Esophagus muscularis mucosa (tissue), 4 donors: ENCODE results near the gene MAN1B1. TPM values are rescaled to one million over a fixed set of nuclear protein-coding genes. Genes with fewer than 3 reads are reported as not detected.

Source experiments
- DNase-seq: peaks from one replicate; pipeline ENCODE4 v3.0.0-alpha.2; 2017; ENCODE audit errors: extremely low spot score
- H3K27ac ChIP-seq, 4 donors: fragments of 200-600 bp; sonication (generic); replicated peaks in 1 of 4; 1 replicate in 3 of 4; 2 replicates in 1 of 4; pipeline ENCODE4 v1.5.1; 2016 to 2019; ENCODE audit warnings: mild to moderate bottlenecking in 1 of 4
- H3K27me3 ChIP-seq, 4 donors: fragments of 200-600 bp; sonication (generic); one replicate each; pipeline versions ENCODE4 v1.5.1 to v1.6.0; 2016 to 2019
- H3K36me3 ChIP-seq, 4 donors: fragments of 200-600 bp; sonication (generic); one replicate each; pipeline ENCODE4 v1.5.1; 2016 to 2019
- H3K4me1 ChIP-seq, 4 donors: fragments of 200-600 bp; sonication (generic); one replicate each; pipeline ENCODE4 v1.5.1; 2016 to 2019
- H3K4me3 ChIP-seq, 4 donors: fragments of 200-600 bp; sonication (generic); 1 replicate in 2 of 4; 2 replicates in 2 of 4; pipeline ENCODE4 v1.5.1; 2016 to 2019; ENCODE audit warnings: mild to moderate bottlenecking in 4 of 4, moderate library complexity in 1 of 4
- H3K9me3 ChIP-seq, 4 donors: fragments of 200-600 bp; sonication (generic); 1 replicate in 3 of 4; 2 replicates in 1 of 4; pipeline ENCODE4 v1.5.1; 2016 to 2019
- EP300 ChIP-seq: sonication (generic); formaldehyde crosslinking; IDR thresholded peaks from one replicate; pipeline ENCODE4 v1.6.1; 2017; ENCODE audit warnings: antibody characterized with exemption
- POLR2A ChIP-seq: fragments of 450-650 bp; IDR thresholded peaks from one replicate; pipeline ENCODE4 v1.6.1; 2017; ENCODE audit warnings: antibody characterized with exemption, moderate library complexity, mild to moderate bottlenecking, low read depth
- POLR2AphosphoS5 ChIP-seq, 2 donors: sonication (generic); formaldehyde crosslinking; IDR thresholded peaks; one replicate each; pipeline ENCODE4 v1.6.1; 2017; ENCODE audit warnings: antibody characterized with exemption in 2 of 2
- WGBS: methylation state at CpG from one replicate; pipeline ENCODE4 v1.1.5; 2018; 5-methylcytosine and 5-hydroxymethylcytosine counted together
- intact Hi-C: fragments of 100-400 bp; cut with DNase I; formaldehyde crosslinking; loops from one replicate; pipeline ENCODE4 v1.15.1; 2023
- total RNA-seq, 4 donors: library from RNA; depleted of rRNA; stranded (reverse); fragments of >200 nt; gene quantifications; one replicate each; pipeline versions ENCODE4 v1.1.0 to v1.2.1, GENCODE V29; 2016
- TF ChIP-seq, protein P1 (sequence below), 3 experiments: fragments of 200-600 bp in 2 of 3; fragments of 450-650 bp in 1 of 3; sonication (generic) in 2 of 3; IDR thresholded peaks; one replicate each; pipeline ENCODE4 v1.5.1; 2017 to 2019; ENCODE audit warnings: antibody characterized with exemption in 3 of 3, mild to moderate bottlenecking in 2 of 3, moderate library complexity in 1 of 3

The MAN1B1 gene
- total RNA-seq, 4 donors from 2014 or later = 22.4 to 36.6 (median 27.0) TPM

DNA sequence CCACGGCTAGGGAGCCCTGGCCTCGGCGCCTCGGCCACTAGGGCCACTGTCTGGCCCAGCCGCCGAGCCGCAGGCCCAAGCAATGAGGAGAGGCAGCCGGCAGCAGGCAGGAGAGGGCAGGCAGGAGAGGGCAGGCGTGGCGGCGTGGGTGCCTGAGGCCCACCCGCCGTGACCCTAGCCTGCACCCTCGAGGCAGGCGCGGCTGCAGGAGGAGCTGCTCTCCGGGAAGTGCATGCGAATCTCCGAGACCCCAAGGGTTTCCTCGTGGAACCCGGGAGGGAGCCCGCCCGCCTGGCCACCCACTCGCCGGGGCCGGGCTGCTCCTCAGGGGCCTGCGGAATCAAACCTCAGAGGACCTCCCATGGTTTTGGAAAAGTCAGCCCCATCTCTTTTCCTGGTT is 61.5 kb downstream of the MAN1B1 start:
- DNase-seq = no peak
- TF ChIP-seq, protein P1, sequence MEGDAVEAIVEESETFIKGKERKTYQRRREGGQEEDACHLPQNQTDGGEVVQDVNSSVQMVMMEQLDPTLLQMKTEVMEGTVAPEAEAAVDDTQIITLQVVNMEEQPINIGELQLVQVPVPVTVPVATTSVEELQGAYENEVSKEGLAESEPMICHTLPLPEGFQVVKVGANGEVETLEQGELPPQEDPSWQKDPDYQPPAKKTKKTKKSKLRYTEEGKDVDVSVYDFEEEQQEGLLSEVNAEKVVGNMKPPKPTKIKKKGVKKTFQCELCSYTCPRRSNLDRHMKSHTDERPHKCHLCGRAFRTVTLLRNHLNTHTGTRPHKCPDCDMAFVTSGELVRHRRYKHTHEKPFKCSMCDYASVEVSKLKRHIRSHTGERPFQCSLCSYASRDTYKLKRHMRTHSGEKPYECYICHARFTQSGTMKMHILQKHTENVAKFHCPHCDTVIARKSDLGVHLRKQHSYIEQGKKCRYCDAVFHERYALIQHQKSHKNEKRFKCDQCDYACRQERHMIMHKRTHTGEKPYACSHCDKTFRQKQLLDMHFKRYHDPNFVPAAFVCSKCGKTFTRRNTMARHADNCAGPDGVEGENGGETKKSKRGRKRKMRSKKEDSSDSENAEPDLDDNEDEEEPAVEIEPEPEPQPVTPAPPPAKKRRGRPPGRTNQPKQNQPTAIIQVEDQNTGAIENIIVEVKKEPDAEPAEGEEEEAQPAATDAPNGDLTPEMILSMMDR (IDR thresholded peaks at IDR 0.05) = no peak
- TF ChIP-seq POLR2AphosphoS5 (IDR thresholded peaks at IDR 0.05) = no peak
- TF ChIP-seq EP300 = no peak
- no peak for TF ChIP-seq POLR2A
- WGBS = no CpG with 5 or more reads among the region's 27 CpGs
- Histone ChIP-seq H3K36me3 (no peaks in the 10 kb centered on the region), H3K9me3 (no peaks in the 10 kb centered on the region), H3K4me3 (no peak overlapping the region), H3K27ac (no peak overlapping the region), H3K4me1 (no peaks in the 10 kb centered on the region), H3K27me3 (peaks cover 0 to 76% (median 9%) of the 10 kb centered on the region in 4 donors)
- intact Hi-C loops = no loop called here

DNA sequence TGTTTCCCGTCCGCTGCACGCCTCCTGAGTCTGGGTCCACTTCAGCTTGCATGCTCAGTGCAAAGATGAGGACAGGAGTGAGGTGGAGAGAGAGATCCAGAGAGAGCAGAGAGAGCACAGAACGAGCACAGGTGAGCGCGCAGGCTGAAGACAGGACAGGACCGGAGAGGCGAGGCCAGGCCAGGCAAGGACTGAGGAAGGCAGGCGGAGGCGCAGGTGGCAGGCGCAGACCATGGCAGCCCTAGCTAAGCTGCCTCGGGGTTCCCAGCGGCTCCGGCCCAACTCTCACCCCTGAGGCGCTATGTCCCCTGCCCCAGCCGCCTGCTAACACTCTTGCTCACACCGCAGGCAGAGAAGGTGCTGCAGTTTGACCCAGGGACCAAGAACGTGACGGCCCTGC is 61.9 kb downstream of the MAN1B1 start:
- TF ChIP-seq POLR2A = no peak
- no peak for TF ChIP-seq POLR2AphosphoS5 (IDR thresholded peaks at IDR 0.05)
- TF ChIP-seq, protein P1 (IDR thresholded peaks at IDR 0.05) = no peak
- TF ChIP-seq EP300 = no peak
- H3K4me3 ChIP-seq = no peak overlapping the region
- no peaks in the 10 kb centered on the region for H3K36me3 ChIP-seq
- H3K27ac ChIP-seq = no peak overlapping the region
- DNase-seq = no peak
- peaks cover 0 to 72% (median 9%) of the 10 kb centered on the region in 4 donors for H3K27me3 ChIP-seq
- H3K9me3 ChIP-seq = no peaks in the 10 kb centered on the region
- 82% methylated on average over 17 of the region's 19 CpGs for WGBS
- intact Hi-C loops = no loop called here
- no peaks in the 10 kb centered on the region for H3K4me1 ChIP-seq

DNA sequence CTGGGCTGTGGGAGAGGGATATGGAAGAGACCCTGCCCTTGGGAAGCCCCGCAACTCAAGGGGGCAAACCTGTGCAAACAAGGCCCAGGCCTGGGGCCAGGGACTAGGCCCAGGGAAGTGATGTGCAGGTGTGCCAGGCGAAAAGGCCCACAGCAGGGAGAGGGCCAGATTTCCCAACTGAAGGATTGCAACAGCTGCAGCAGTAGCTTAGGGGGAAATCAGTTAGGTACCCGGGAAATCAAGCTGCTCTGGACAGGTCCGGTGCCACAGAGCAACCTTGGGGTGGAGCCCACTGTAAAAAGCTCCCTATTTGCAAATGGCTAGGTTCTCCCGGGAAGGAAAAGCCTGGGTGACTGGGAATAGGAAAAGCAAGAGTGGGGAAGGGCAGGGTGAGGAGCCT is 62.6 kb downstream of the MAN1B1 start:
- Histone ChIP-seq H3K9me3 (no peaks in the 10 kb centered on the region), H3K4me1 (no peaks in the 10 kb centered on the region), H3K36me3 (no peaks in the 10 kb centered on the region), H3K27ac (no peak overlapping the region), H3K27me3 (peaks cover 0 to 67% (median 8%) of the 10 kb centered on the region in 4 donors), H3K4me3 (no peak overlapping the region)
- WGBS = 84% methylated on average over 5 of the region's 5 CpGs
- intact Hi-C loops = no loop called here
- DNase-seq = no peak
- TF ChIP-seq, protein P1 (IDR thresholded peaks at IDR 0.05) = no peak
- TF ChIP-seq POLR2A (no peak), POLR2AphosphoS5 (IDR thresholded peaks at IDR 0.05) (no peak), EP300 (no peak)

DNA sequence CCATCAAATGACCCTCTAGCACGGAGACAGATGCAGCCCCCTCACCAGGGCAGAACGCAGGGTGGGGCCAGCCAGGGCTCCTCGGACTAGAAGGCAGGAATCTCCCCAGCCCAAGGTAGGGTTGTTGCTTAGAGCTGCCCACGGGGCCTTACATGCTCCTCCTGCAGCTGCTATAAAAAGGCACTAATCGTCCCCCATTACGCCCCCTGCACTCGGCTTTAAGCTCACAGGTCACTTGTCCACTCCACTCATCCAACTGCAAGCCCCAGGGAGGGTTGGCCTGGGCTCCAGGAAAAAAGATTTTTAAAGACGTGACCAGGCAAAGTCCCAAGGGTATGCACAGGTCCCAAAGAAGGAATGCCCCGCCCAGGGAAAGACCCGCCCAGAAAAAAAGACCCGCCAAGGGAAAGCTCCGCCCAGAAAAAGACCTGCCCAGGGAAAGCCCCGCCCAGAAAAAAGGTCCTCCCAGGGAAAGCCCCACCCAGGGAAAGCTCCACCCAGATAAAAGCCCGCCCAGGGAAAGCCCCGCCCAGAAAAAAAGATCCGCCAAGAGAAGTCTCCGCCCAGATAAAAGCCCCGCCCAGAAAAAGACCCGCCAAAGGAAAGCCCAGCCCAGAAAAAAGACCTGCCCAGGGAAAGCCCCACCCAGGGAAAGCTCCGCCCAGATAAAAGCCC is 63.3 kb downstream of the MAN1B1 start:
- H3K4me3 ChIP-seq = no peak overlapping the region
- 39% methylated on average over 12 of the region's 20 CpGs for WGBS
- TF ChIP-seq POLR2AphosphoS5 (IDR thresholded peaks at IDR 0.05) (no peak), EP300 (no peak), POLR2A (no peak)
- TF ChIP-seq, protein P1 (IDR thresholded peaks at IDR 0.05) = no peak
- H3K9me3 ChIP-seq = no peaks in the 10 kb centered on the region
- H3K27me3 ChIP-seq = peaks cover 0 to 72% (median 8%) of the 10 kb centered on the region in 4 donors
- no peak overlapping the region for H3K27ac ChIP-seq
- DNase-seq = no peak
- no peaks in the 10 kb centered on the region for H3K36me3 ChIP-seq
- intact Hi-C loops = no loop called here
- H3K4me1 ChIP-seq = no peaks in the 10 kb centered on the region
